ENCODE results near the gene HABP4.

Gene HABP4

DNA sequence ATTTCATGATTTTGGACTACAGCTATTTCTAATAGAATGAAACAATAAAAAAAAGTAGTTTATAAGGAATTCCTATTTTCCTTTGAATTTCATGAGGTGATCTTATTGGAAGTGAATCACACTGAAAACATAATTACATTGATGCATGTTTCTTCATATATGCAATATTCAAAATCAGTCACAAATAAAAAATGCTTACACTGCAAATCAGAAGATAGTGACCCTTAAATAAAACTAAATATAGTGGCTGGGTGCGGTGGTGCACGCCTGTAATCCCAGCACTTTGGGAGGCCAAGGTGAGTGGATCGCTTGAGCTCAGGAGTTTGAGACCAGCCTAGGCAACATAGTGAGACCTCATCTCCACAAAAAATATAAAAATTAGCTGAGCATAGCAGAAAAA, 90.1 kb downstream of the HABP4 start:
- DNase-seq, result no peak
